HG03354 (cell line): ENCODE measurements around the gene ADSS1.
A peak's percentile ranks its signal among the peaks of the same experiment; 100 is the strongest.

Experiments used
- ATAC-seq: cut with Tn5 transposase; IDR thresholded peaks from one replicate; pipeline ENCODE4 v1.9.1; 2021; ENCODE audit warnings: mild to moderate bottlenecking; ENCODE audit not compliant: unreplicated experiment, poor library complexity, severe bottlenecking

Gene ADSS1

GRCh38 chr14:104723651-104724406 lies at the start of gene ADSS1:
ADSS1 (plus strand) TSS chr14:104724229; CDS start chr14:104724271, 42 bp downstream.
- ATAC-seq, result peak; percentile 63

- no peak for ATAC-seq
Observed at GRCh38 chr14:104675447-104675846, 48.6 kb upstream of the ADSS1 start.

GRCh38 chr14:104676130-104676693 lies 47.8 kb upstream of the ADSS1 start:
- no peak for ATAC-seq

- ATAC-seq, result peak; percentile 39
Observed at GRCh38 chr14:104676694-104677511, 47.1 kb upstream of the ADSS1 start.

GRCh38 chr14:104677512-104678332 lies 46.3 kb upstream of the ADSS1 start:
- peak; percentile 43 for ATAC-seq

- ATAC-seq, result peak; percentile 1
Observed at GRCh38 chr14:104678346-104678745, 45.7 kb upstream of the ADSS1 start.

- no peak for ATAC-seq
Observed at GRCh38 chr14:104678901-104679705, 44.9 kb upstream of the ADSS1 start.

- ATAC-seq, result no peak
Observed at GRCh38 chr14:104680056-104680805, 43.8 kb upstream of the ADSS1 start.

GRCh38 chr14:104680806-104681688 lies 43.0 kb upstream of the ADSS1 start:
- ATAC-seq, result no peak

- ATAC-seq, result no peak
Observed at GRCh38 chr14:104681689-104682074, 42.3 kb upstream of the ADSS1 start.

- ATAC-seq, result no peak
Observed at GRCh38 chr14:104682107-104682593, 41.9 kb upstream of the ADSS1 start.

- no peak for ATAC-seq
Observed at GRCh38 chr14:104683653-104684448, 40.2 kb upstream of the ADSS1 start.

GRCh38 chr14:104684449-104684821 lies 39.6 kb upstream of the ADSS1 start:
- no peak for ATAC-seq

GRCh38 chr14:104685216-104685997 lies 38.6 kb upstream of the ADSS1 start:
- no peak for ATAC-seq

- ATAC-seq, result no peak
Observed at GRCh38 chr14:104685998-104686610, 37.9 kb upstream of the ADSS1 start.
